Mucosa of descending colon (tissue), 3 donors: ENCODE measurements around the gene TCF4. TPM values are rescaled to one million over a fixed set of nuclear protein-coding genes. Genes with fewer than 3 reads are reported as not detected.

Experiments
- ATAC-seq: fragments of 200-7000 bp; cut with Tn5 transposase; one replicate; pipeline ENCODE4 v1.9.1; 2020; ENCODE audit warnings: mild to moderate bottlenecking, moderate library complexity
- DNase-seq, 3 donors: peaks; one replicate each; pipeline ENCODE4 v3.0.0-alpha.2; 2020
- H3K36me3 ChIP-seq: fragments of 200-600 bp; one replicate; pipeline ENCODE4 v1.8.0; 2021; ENCODE audit warnings: low read depth, mild to moderate bottlenecking
- H3K4me1 ChIP-seq: fragments of 200-600 bp; one replicate; pipeline ENCODE4 v1.8.0; 2021; ENCODE audit warnings: low read depth, mild to moderate bottlenecking
- H3K4me3 ChIP-seq: fragments of 200-600 bp; one replicate; pipeline ENCODE4 v1.8.0; 2021; ENCODE audit warnings: mild to moderate bottlenecking
- H3K9me3 ChIP-seq: fragments of 200-600 bp; one replicate; pipeline ENCODE4 v1.8.0; 2021; ENCODE audit warnings: mild to moderate bottlenecking
- CTCF ChIP-seq: fragments of 200-600 bp; IDR thresholded peaks from one replicate; pipeline ENCODE4 v1.8.0; 2022; ENCODE audit warnings: antibody characterized with exemption, mild to moderate bottlenecking
- intact Hi-C, 2 donors: fragments of 100-400 bp; cut with DNase I in 1 of 2; cut with micrococcal nuclease in 1 of 2; formaldehyde crosslinking; loops; one replicate each; pipeline versions ENCODE4 v1.11.0 to v1.11.1; 2022; cut with DNase I, micrococcal nuclease
- total RNA-seq, 3 donors: library from RNA; stranded (reverse); fragmentation: NEBNext Ultra II Directional in 2 of 3; extraction: Animal tissue kit (Norgen Biotek cat#: 25700) in 2 of 3; gene quantifications; one replicate each; pipeline versions ENCODE4 v1.2.1 to v1.2.4, GENCODE V29; 2021 to 2023
- donor health status: DM: no; HTN: no; CAD: no; lungs with moderate emphysema.
- donor health status: DM: no; HTN: no; CAD: no.
- donor health status: DM: no; HTN: yes; CAD: no.

Gene TCF4
- total RNA-seq, 3 donors from 2014 or later, result 20.7 to 88.2 (median 24.6) TPM

DNA sequence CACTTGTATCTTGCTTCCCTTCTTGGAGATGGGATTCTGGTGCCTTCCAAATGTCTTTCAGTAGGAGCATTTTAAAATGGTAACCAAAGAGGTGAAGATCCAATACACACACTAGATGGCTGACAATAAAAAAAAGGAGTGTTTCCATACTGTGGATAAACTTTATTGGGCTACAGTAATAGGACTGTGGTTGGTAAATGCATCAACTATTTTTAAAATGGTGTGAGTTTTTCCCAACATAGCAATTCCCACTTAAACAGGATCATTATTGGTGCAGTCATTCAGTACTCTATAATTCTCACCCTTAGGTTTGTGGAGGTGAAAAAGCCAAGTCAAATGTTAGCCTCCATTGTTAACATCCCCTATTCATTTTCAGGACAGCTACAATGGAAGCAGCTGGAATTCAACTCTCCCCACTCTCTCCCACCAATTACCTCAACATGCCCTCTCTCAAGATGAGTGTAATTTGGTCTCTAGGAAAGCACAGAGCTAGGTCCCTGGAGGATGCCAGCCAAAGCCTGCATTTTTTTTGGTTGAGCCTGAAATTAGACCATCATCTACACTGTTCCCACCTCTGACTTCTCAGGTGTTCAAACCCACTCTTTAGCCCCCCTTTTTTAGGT is 273.3 kb downstream of the TCF4 start:
- Histone ChIP-seq H3K4me1 (no peaks in the 10 kb centered on the region), H3K9me3 (no peaks in the 10 kb centered on the region), H3K4me3 (no peak overlapping the region), H3K36me3 (no peaks in the 10 kb centered on the region)
- no peak for TF ChIP-seq CTCF
- ATAC-seq (no peak), DNase-seq (no peak)
- intact Hi-C loops, result no loop called here

DNA sequence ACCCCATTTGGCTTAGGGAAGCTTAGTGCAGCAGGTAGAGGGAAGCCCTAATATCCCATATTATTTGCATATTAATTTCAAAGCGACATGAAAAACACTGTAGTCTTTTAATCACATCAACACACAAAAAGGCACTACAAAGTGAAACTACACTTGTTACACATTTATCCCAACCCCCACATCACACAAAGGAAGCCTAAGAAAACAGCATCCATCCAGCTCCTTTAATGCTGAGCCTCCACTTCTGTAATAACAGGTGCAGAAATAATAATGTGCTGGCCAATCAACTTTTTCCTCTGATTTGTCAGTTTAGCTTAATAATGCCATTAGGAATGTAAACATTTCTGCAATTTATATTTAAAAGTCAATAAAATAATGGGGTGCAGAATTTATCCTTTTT is 274.0 kb downstream of the TCF4 start:
- no peak for TF ChIP-seq CTCF
- no peak for ATAC-seq

DNA sequence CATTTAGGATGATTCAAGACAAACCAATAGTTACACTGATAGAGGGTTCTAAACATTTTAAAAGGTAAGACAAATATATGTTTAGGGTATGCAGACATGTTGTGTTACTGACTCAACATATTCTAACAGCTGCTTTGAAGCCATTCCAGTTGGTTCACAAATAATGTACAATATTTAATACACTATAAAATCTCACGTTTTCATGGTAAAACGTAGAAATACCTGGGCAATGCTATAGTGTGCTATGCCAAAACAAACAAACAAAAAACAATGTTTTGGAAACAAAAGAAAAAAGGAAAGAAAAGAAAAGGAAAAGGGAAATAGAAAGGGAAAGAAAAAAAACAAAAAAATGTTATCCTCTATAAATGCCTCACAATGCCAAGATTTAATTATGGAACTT is 277.1 kb downstream of the TCF4 start:
- Histone ChIP-seq H3K36me3 (no peaks in the 10 kb centered on the region), H3K9me3 (no peaks in the 10 kb centered on the region), H3K4me3 (no peak overlapping the region), H3K4me1 (no peaks in the 10 kb centered on the region)
- ATAC-seq (no peak), DNase-seq (no peak)
- TF ChIP-seq CTCF, result no peak
- intact Hi-C loops, result no loop called here

More for the DNA sequence above, 274.0 kb downstream of the TCF4 start:
- H3K9me3 ChIP-seq, result no peaks in the 10 kb centered on the region
- no peak overlapping the region for H3K4me3 ChIP-seq
- intact Hi-C loops, result no loop called here
- DNase-seq, result no peak
- H3K4me1 ChIP-seq, result no peaks in the 10 kb centered on the region
- H3K36me3 ChIP-seq, result no peaks in the 10 kb centered on the region

GRCh38 chr18:55310044-55310676 is 277.8 kb downstream of the TCF4 start:
- H3K36me3 ChIP-seq, result no peaks in the 10 kb centered on the region
- no peaks in the 10 kb centered on the region for H3K4me1 ChIP-seq
- no peak for ATAC-seq
- no peaks in the 10 kb centered on the region for H3K9me3 ChIP-seq
- TF ChIP-seq CTCF, result no peak
- no peak for DNase-seq
- H3K4me3 ChIP-seq, result no peak overlapping the region
- intact Hi-C loops, result no loop called here

- no peak for DNase-seq
- no peak for TF ChIP-seq CTCF
- Histone ChIP-seq H3K4me3 (no peak overlapping the region), H3K4me1 (no peaks in the 10 kb centered on the region), H3K36me3 (no peaks in the 10 kb centered on the region), H3K9me3 (no peaks in the 10 kb centered on the region)
- intact Hi-C loops, result no loop called here
- no peak for ATAC-seq
Measured at GRCh38 chr18:55309249-55309648, 278.7 kb downstream of the TCF4 start.
